HCEC 1CT (cell line): Measurements from ENCODE around the gene CACNA1I.
"Not testable (repeated sequence)": the region's sequence is repeated elsewhere in the genome, so short reads cannot be mapped to it uniquely, and the experiment has no call there.

Experiments used
- DNase-seq: peaks from one replicate; pipeline ENCODE4 v3.0.0-alpha.2; 2017

Gene CACNA1I

GRCh38 chr22:39723899-39724351 lies 153.4 kb downstream of the CACNA1I start:
- peak; percentile 10 for DNase-seq

- no peak for DNase-seq
Observed at GRCh38 chr22:39724390-39724789, 153.8 kb downstream of the CACNA1I start.

- DNase-seq, result no peak
Observed at GRCh38 chr22:39724857-39725256, 154.3 kb downstream of the CACNA1I start.

- no peak for DNase-seq
Observed at GRCh38 chr22:39725351-39726035, 154.9 kb downstream of the CACNA1I start.

GRCh38 chr22:39727541-39727940 lies 157.0 kb downstream of the CACNA1I start:
- peak; percentile 21 for DNase-seq

- no peak for DNase-seq
Observed at GRCh38 chr22:39728236-39728860, 157.8 kb downstream of the CACNA1I start.

GRCh38 chr22:39729141-39729934 lies 158.8 kb downstream of the CACNA1I start:
- DNase-seq, result no peak

GRCh38 chr22:39731481-39731880 lies 160.9 kb downstream of the CACNA1I start:
- no peak for DNase-seq

GRCh38 chr22:39731881-39732555 lies 161.5 kb downstream of the CACNA1I start:
- no peak for DNase-seq

GRCh38 chr22:39732625-39733024 lies 162.1 kb downstream of the CACNA1I start:
- DNase-seq, result no peak

- no peak for DNase-seq
Observed at GRCh38 chr22:39733191-39733590, 162.6 kb downstream of the CACNA1I start.

GRCh38 chr22:39734046-39734445 lies 163.5 kb downstream of the CACNA1I start:
- DNase-seq, result not testable (repeated sequence)

GRCh38 chr22:39734866-39735265 lies 164.3 kb downstream of the CACNA1I start:
- no peak for DNase-seq

- no peak for DNase-seq
Observed at GRCh38 chr22:39735776-39736175, 165.2 kb downstream of the CACNA1I start.

- DNase-seq, result peak; percentile 51
Observed at GRCh38 chr22:39738746-39739145, 168.2 kb downstream of the CACNA1I start.
